ENCODE results near the gene FBXL15. TPM values are rescaled to one million over a fixed set of nuclear protein-coding genes. Genes with fewer than 3 reads are reported as not detected.

Gene FBXL15
- polyA plus RNA-seq, 1 donor (not counting 4 experiments of a cell fraction or from before 2014, with no cell fraction given) = 3.1 TPM

DNA sequence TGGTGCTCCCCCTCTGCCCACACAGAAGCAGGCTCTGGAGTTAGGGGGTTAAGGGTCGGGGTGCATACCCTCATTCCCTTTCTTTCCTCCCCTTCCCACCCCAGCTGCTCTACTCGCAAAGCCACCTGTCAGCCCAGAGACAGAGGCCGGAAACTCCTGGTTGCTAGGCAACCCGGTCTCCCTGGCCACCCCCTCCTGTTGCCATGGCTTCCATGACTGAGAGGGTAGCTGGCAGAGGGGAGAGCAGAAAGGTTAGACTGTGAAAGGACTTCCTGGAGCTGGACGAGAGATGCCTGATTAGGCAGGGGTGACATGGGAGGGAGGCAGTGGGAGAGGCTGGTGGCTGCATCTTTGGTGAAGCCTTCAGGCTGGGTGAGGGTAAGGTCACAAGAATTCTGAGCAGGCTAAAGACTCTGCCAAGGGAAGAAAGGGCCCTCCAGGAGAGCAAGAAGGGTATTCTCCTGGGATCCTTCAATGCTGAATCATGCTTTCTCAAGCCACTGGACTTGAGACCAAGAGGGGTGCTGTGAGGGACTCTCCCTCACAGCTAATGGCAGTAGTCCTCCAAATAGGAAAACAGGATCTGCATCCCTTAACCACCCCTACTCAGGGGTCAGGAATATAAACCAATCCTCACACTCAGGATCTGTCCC lies 7.5 kb upstream of the FBXL15 start:
- Histone ChIP-seq H3K4me2 (ENCODE audit: control insufficient read depth, extremely low read depth, insufficient read depth, low read depth, low read length) (no peak overlapping the region), H3K9me3 (ENCODE audit: control insufficient read depth, low read depth, low read length) (no peaks in the 10 kb centered on the region), H4K20me1 (ENCODE audit: control insufficient read depth, extremely low read depth, insufficient read depth, low read length) (no peaks in the 10 kb centered on the region), H3K9ac (ENCODE audit: control insufficient read depth, extremely low read depth, insufficient read depth, low read length) (no peak overlapping the region), H3K4me3 (ENCODE audit: control insufficient read depth in 2 of 3, extremely low read depth in 1 of 3, insufficient read depth in 2 of 3, low read depth in 1 of 3, low read length in 3 of 3) (no peak overlapping the region), H3K9me1 (ENCODE audit: control insufficient read depth, extremely low read depth, insufficient read depth, low read length) (no peaks in the 10 kb centered on the region), H3K79me2 (ENCODE audit: control insufficient read depth, insufficient read depth, low read length) (no peaks in the 10 kb centered on the region), H2AFZ (ENCODE audit: control insufficient read depth, low read length) (no peak overlapping the region), H3K27me3 (ENCODE audit: control insufficient read depth, extremely low read depth, insufficient read depth, low read length) (peaks cover 71% of the 10 kb centered on the region), H3K36me3 (ENCODE audit: control insufficient read depth in 2 of 2, extremely low read depth in 1 of 2, insufficient read depth in 2 of 2, low read length in 2 of 2) (no peaks in the 10 kb centered on the region), H3K27ac (ENCODE audit: control insufficient read depth, insufficient read depth, low read length) (no peak overlapping the region), H3K4me1 (ENCODE audit: control insufficient read depth, extremely low read depth, insufficient read depth, low read length) (peaks cover 4% of the 10 kb centered on the region)
- DNase-seq (ENCODE audit: low read depth, low spot score) (no peak), FAIRE-seq (no peak)
- no peak for TF ChIP-seq EZH2 (IDR thresholded peaks at IDR 0.05; ENCODE audit: low read length)
- TF ChIP-seq, protein P1, sequence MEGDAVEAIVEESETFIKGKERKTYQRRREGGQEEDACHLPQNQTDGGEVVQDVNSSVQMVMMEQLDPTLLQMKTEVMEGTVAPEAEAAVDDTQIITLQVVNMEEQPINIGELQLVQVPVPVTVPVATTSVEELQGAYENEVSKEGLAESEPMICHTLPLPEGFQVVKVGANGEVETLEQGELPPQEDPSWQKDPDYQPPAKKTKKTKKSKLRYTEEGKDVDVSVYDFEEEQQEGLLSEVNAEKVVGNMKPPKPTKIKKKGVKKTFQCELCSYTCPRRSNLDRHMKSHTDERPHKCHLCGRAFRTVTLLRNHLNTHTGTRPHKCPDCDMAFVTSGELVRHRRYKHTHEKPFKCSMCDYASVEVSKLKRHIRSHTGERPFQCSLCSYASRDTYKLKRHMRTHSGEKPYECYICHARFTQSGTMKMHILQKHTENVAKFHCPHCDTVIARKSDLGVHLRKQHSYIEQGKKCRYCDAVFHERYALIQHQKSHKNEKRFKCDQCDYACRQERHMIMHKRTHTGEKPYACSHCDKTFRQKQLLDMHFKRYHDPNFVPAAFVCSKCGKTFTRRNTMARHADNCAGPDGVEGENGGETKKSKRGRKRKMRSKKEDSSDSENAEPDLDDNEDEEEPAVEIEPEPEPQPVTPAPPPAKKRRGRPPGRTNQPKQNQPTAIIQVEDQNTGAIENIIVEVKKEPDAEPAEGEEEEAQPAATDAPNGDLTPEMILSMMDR (optimal IDR thresholded peaks at IDR 0.05 in 1 of 3, IDR thresholded peaks at IDR 0.05 in 1 of 3, conservative IDR thresholded peaks at IDR 0.05 in 1 of 3; ENCODE audit: extremely low read depth in 1 of 3, insufficient read depth in 2 of 3, low read length in 3 of 3) = no peak
- dilution Hi-C loops (cut with MboI; ENCODE audit: extremely low pct_ligation_motif_present, low sequenced_read_pairs) = no loop called here

GRCh38 chr10:102413806-102414561 lies 6.7 kb upstream of the FBXL15 start:
- no peak overlapping the region for H3K9ac ChIP-seq (ENCODE audit: control insufficient read depth, extremely low read depth, insufficient read depth, low read length)

More at GRCh38 chr10:102413806-102414561, 6.7 kb upstream of the FBXL15 start:
- Histone ChIP-seq H3K4me2 (ENCODE audit: control insufficient read depth, extremely low read depth, insufficient read depth, low read depth, low read length) (no peak overlapping the region), H3K4me1 (ENCODE audit: control insufficient read depth, extremely low read depth, insufficient read depth, low read length) (peaks cover under 1% of the 10 kb centered on the region), H3K79me2 (ENCODE audit: control insufficient read depth, insufficient read depth, low read length) (no peaks in the 10 kb centered on the region), H3K27ac (ENCODE audit: control insufficient read depth, insufficient read depth, low read length) (no peak overlapping the region), H4K20me1 (ENCODE audit: control insufficient read depth, extremely low read depth, insufficient read depth, low read length) (no peaks in the 10 kb centered on the region), H3K9me1 (ENCODE audit: control insufficient read depth, extremely low read depth, insufficient read depth, low read length) (no peaks in the 10 kb centered on the region), H3K4me3 (ENCODE audit: control insufficient read depth in 2 of 3, extremely low read depth in 1 of 3, insufficient read depth in 2 of 3, low read depth in 1 of 3, low read length in 3 of 3) (no peak overlapping the region), H3K9me3 (ENCODE audit: control insufficient read depth, low read depth, low read length) (no peaks in the 10 kb centered on the region), H2AFZ (ENCODE audit: control insufficient read depth, low read length) (no peak overlapping the region), H3K27me3 (ENCODE audit: control insufficient read depth, extremely low read depth, insufficient read depth, low read length) (peaks cover 71% of the 10 kb centered on the region), H3K36me3 (ENCODE audit: control insufficient read depth in 2 of 2, extremely low read depth in 1 of 2, insufficient read depth in 2 of 2, low read length in 2 of 2) (no peaks in the 10 kb centered on the region)
- dilution Hi-C loops (cut with MboI; ENCODE audit: extremely low pct_ligation_motif_present, low sequenced_read_pairs) = no loop called here
- FAIRE-seq = no peak
- no peak for DNase-seq (ENCODE audit: low read depth, low spot score)
- TF ChIP-seq, protein P1 (optimal IDR thresholded peaks at IDR 0.05 in 1 of 3, IDR thresholded peaks at IDR 0.05 in 1 of 3, conservative IDR thresholded peaks at IDR 0.05 in 1 of 3; ENCODE audit: extremely low read depth in 1 of 3, insufficient read depth in 2 of 3, low read length in 3 of 3) = no peak
- TF ChIP-seq EZH2 (IDR thresholded peaks at IDR 0.05; ENCODE audit: low read length) = no peak

Data from keratinocyte (primary cell).